GM15510 (cell line): ENCODE results near the gene INSRR.

Experiments used
- POLR2A ChIP-seq: IDR thresholded peaks from 3 replicates; pipeline ENCODE4 v1.6.1; 2011; ENCODE audit warnings: borderline replicate concordance; ENCODE audit not compliant: insufficient read length; ENCODE audit errors: extremely low read depth

The INSRR gene

GRCh38 chr1:156794506-156795373 is 64.2 kb downstream of the INSRR start:
- TF ChIP-seq POLR2A, result no peak
